HepG2 (cell line): ENCODE measurements around the gene C3orf18. TPM values are rescaled to one million over a fixed set of nuclear protein-coding genes. Genes with fewer than 3 reads are reported as not detected.

Experiments used
- ATAC-seq: fragments of 200-7000 bp; cut with Tn5 transposase; 3 replicates; pipeline ENCODE4 v1.9.1; 2020; ENCODE audit warnings: mild to moderate bottlenecking, moderate library complexity
- BruUV-seq: library from RNA; stranded (reverse); fragments of 400-500 nt; replicated peaks from 2 replicates; lab custom pipeline; 2021; lab: Mats Ljungman, UMichigan
- CTCF ChIA-PET: fragments of 300-600 bp; formaldehyde crosslinking; extraction: SDS; loops from one replicate; lab custom pipeline; 2021; ENCODE audit warnings: low total read pairs, inconsistent platforms, low intra/inter-chr PET ratio; lab: Yijun Ruan, JAX
- POLR2A ChIA-PET: fragments of 350-600 bp; sonication (Branson Sonifier 250); formaldehyde crosslinking; loops from one replicate; lab custom pipeline; 2020; ENCODE audit warnings: antibody characterized with exemption, inconsistent platforms; lab: Yijun Ruan, JAX
- DNase-seq: peaks from one replicate; pipeline ENCODE4 v3.0.0-alpha.2; 2015; ENCODE audit warnings: low spot score
- FAIRE-seq: peaks from 3 replicates; lab custom pipeline; 2011; peaks lifted over from hg19 to GRCh38; lab: Jason Lieb, UNC
- H2AFZ ChIP-seq: one replicate; pipeline ENCODE4 v1.6.1; 2011; ENCODE audit warnings: low read length, inconsistent platforms
- H3K27ac ChIP-seq: fragments of 300-600 bp; 3 replicates; pipeline ENCODE4 v1.8.0; 2011; ENCODE audit warnings: mixed run types, mild to moderate bottlenecking, mixed read lengths, low read length, inconsistent platforms; ENCODE audit not compliant: insufficient read depth; ENCODE audit errors: extremely low read length
- H3K27me3 ChIP-seq, 2 experiments: fragments of 200-600 bp in 1 of 2; 2 replicates in 1 of 2; 3 replicates in 1 of 2; pipeline versions ENCODE4 v1.6.0 to v1.8.0; 2011; ENCODE audit warnings: low read length in 2 of 2, mild to moderate bottlenecking in 2 of 2, moderate library complexity in 2 of 2, inconsistent platforms in 1 of 2; ENCODE audit not compliant: insufficient read depth in 2 of 2, control insufficient read depth in 1 of 2
- H3K36me3 ChIP-seq, 2 experiments: fragments of 200-600 bp in 1 of 2; replicated peaks in 1 of 2; 2 replicates in 1 of 2; 3 replicates in 1 of 2; pipeline versions ENCODE4 v1.5.1 to v1.8.0; 2011; ENCODE audit warnings: low read length in 2 of 2, inconsistent platforms in 1 of 2; ENCODE audit not compliant: insufficient read depth in 2 of 2, control insufficient read depth in 1 of 2
- H3K4me1 ChIP-seq: 2 replicates; pipeline ENCODE4 v1.5.1; 2012; ENCODE audit warnings: low read length, inconsistent platforms; ENCODE audit not compliant: insufficient read depth
- H3K4me2 ChIP-seq: 2 replicates; pipeline ENCODE4 v1.6.0; 2011; ENCODE audit warnings: low read depth, low read length, inconsistent platforms
- H3K4me3 ChIP-seq, 3 experiments: fragments of 200-600 bp in 1 of 3; sonication (generic), shearing (Covaris generic) in 1 of 3; replicated peaks in 1 of 3; 2 replicates each; pipeline ENCODE4 v1.5.1; 2011 to 2016; ENCODE audit warnings: low read length in 3 of 3, inconsistent platforms in 2 of 3, low read depth in 2 of 3, mild to moderate bottlenecking in 2 of 3, control low read depth in 1 of 3, mixed read lengths in 1 of 3; ENCODE audit not compliant: insufficient read depth in 1 of 3
- H3K79me2 ChIP-seq: one replicate; pipeline ENCODE4 v1.6.1; 2011; ENCODE audit warnings: low read length, inconsistent platforms; ENCODE audit not compliant: insufficient read depth
- H3K9ac ChIP-seq: 2 replicates; pipeline ENCODE4 v1.6.0; 2011; ENCODE audit warnings: mild to moderate bottlenecking, low read depth, low read length, inconsistent platforms; ENCODE audit not compliant: insufficient read depth
- H3K9me3 ChIP-seq: 2 replicates; pipeline ENCODE4 v1.5.1; 2012; ENCODE audit warnings: mild to moderate bottlenecking, low read length
- H4K20me1 ChIP-seq: 2 replicates; pipeline ENCODE4 v1.6.0; 2011; ENCODE audit warnings: inconsistent platforms, mild to moderate bottlenecking, low read length, moderate library complexity; ENCODE audit not compliant: insufficient read depth
- FOXC1 ChIP-seq: sonication (generic); formaldehyde crosslinking; IDR thresholded peaks from 2 replicates; pipeline ENCODE4 v1.8.0; 2022; ENCODE audit warnings: mild to moderate bottlenecking, missing genetic modification reagents, borderline replicate concordance
- GATAD1 ChIP-seq: IDR thresholded peaks from 2 replicates; pipeline ENCODE4 v1.6.1; 2016; ENCODE audit warnings: missing genetic modification reagents, missing compliant biosample characterization
- GLI4 ChIP-seq: sonication (generic); formaldehyde crosslinking; IDR thresholded peaks from 2 replicates; pipeline ENCODE4 v1.5.1; 2020; ENCODE audit warnings: missing genetic modification reagents, mild to moderate bottlenecking, moderate library complexity, borderline replicate concordance
- GMEB2 ChIP-seq: IDR thresholded peaks from 2 replicates; pipeline ENCODE4 v1.6.1; 2016; ENCODE audit warnings: missing biosample characterization, missing genetic modification reagents, low read depth
- GTF2F1 ChIP-seq: fragments of 150-350 bp; IDR thresholded peaks from 2 replicates; pipeline ENCODE4 v1.6.1; 2014; ENCODE audit warnings: low read length
- KDM2A ChIP-seq: sonication (generic); formaldehyde crosslinking; IDR thresholded peaks from 2 replicates; pipeline ENCODE4 v1.4.0; 2020; ENCODE audit warnings: low read depth, missing genetic modification reagents, borderline replicate concordance
- RFXAP ChIP-seq: sonication (generic); formaldehyde crosslinking; IDR thresholded peaks from 2 replicates; pipeline ENCODE4 v1.4.0; 2020; ENCODE audit warnings: missing genetic modification reagents, borderline replicate concordance
- SRF ChIP-seq: IDR thresholded peaks from 2 replicates; pipeline ENCODE4 v1.6.1; 2011; ENCODE audit warnings: mild to moderate bottlenecking, low read depth, low read length, moderate library complexity
- TFDP1 ChIP-seq: IDR thresholded peaks from 2 replicates; pipeline ENCODE4 v1.6.1; 2016; ENCODE audit warnings: missing compliant biosample characterization, missing genetic modification reagents, borderline replicate concordance
- THAP9 ChIP-seq: sonication (generic); formaldehyde crosslinking; IDR thresholded peaks from 2 replicates; pipeline ENCODE4; 2020; ENCODE audit warnings: missing genetic modification reagents, mild to moderate bottlenecking, borderline replicate concordance
- WIZ ChIP-seq: sonication (generic); formaldehyde crosslinking; IDR thresholded peaks from 2 replicates; pipeline ENCODE4 v1.5.1; 2020; ENCODE audit warnings: mild to moderate bottlenecking, missing genetic modification reagents
- ZBTB43 ChIP-seq: sonication (generic); formaldehyde crosslinking; conservative IDR thresholded peaks from 2 replicates; pipeline ENCODE4 v1.4.0; 2020; ENCODE audit warnings: missing genetic modification reagents
- ZFP1 ChIP-seq: IDR thresholded peaks from 2 replicates; pipeline ENCODE4 v1.6.1; 2016
- ZNF432 ChIP-seq: sonication (generic); formaldehyde crosslinking; IDR thresholded peaks from 2 replicates; pipeline ENCODE4 v1.5.0; 2020; ENCODE audit warnings: missing genetic modification reagents, mild to moderate bottlenecking, borderline replicate concordance
- ZNF484 ChIP-seq: sonication (generic); formaldehyde crosslinking; IDR thresholded peaks from 2 replicates; pipeline ENCODE4 v1.5.1; 2020; ENCODE audit warnings: mild to moderate bottlenecking, low read depth, missing genetic modification reagents, borderline replicate concordance
- ZNF549 ChIP-seq: sonication (generic); formaldehyde crosslinking; IDR thresholded peaks from 2 replicates; pipeline ENCODE4 v1.5.0; 2020; ENCODE audit warnings: missing genetic modification reagents
- whole genome bisulfite sequencing: methylation state at CpG from one replicate; pipeline ENCODE4 v1.1.6; 2017; ENCODE audit warnings: low lambda C conversion rate; 5-methylcytosine and 5-hydroxymethylcytosine counted together
- in situ Hi-C: cut with HindIII; loops from 2 replicates; pipeline ENCODE4 v1.10.0; 2017; ENCODE audit warnings: low pct_unique_long_range_greater_than_20kb; ENCODE audit not compliant: extremely low pct_ligation_motif_present
- intact Hi-C: fragments of 100-400 bp; cut with micrococcal nuclease; formaldehyde crosslinking; loops from one replicate; pipeline ENCODE4 v1.10.0; 2022; ENCODE audit not compliant: unreplicated experiment
- polyA plus RNA-seq, 8 experiments: library from polyadenylated mRNA; depleted of rRNA in 3 of 8; stranded (reverse) in 7 of 8; unstranded in 1 of 8; fragments of >200 nt; fragmentation: Illumina TruSeq in 4 of 8; extraction: Trizol in 4 of 8; gene quantifications; 2 replicates each; pipeline versions ENCODE4 v1.2.1 to v1.2.3, GENCODE V29; 2011 to 2016; ENCODE audit warnings: low read depth in 4 of 8, missing spikeins in 1 of 8, mixed read lengths in 1 of 8; ENCODE audit not compliant: insufficient read depth in 1 of 8
- total RNA-seq, 5 experiments: library from RNA; depleted of rRNA; stranded (reverse); fragments of >200 nt; fragmentation: Illumina TruSeq; extraction: Trizol; gene quantifications; 2 replicates each; pipeline ENCODE4 v1.2.3, GENCODE V29; 2016; ENCODE audit warnings: low read depth in 1 of 5

C3orf18 gene
- total and polyA plus RNA-seq, 2 of the 13 experiments (the other 11 are each of a cell fraction or from before 2014, with no cell fraction given): 1.6 to 4.8 TPM

- ChIA-PET POLR2A (no interaction called here), CTCF (no interaction called here)
- Histone ChIP-seq H3K27me3 (peaks cover 1 to 68% of the 10 kb centered on the region in 2 experiments; a peak in 4 of 5 replicates), H4K20me1 (no peaks in the 10 kb centered on the region), H3K27ac (no peak overlapping the region), H2AFZ (no peak overlapping the region), H3K4me2 (no peak overlapping the region), H3K9me3 (no peaks in the 10 kb centered on the region), H3K36me3 (no peaks in the 10 kb centered on the region), H3K9ac (no peak overlapping the region), H3K79me2 (no peaks in the 10 kb centered on the region), H3K4me1 (no peaks in the 10 kb centered on the region), H3K4me3 (no peak overlapping the region)
- DNase-seq (no peak), FAIRE-seq (no peak), ATAC-seq (no peak)
- BruUV-seq: no TSS peak
- WGBS: 0% methylated on average over 1 of the region's 4 CpGs
- intact Hi-C loops (no loop called here), in situ Hi-C loops (no loop called here)
- TF ChIP-seq WIZ (CRISPR knock-in tag) (no peak), GMEB2 (CRISPR knock-in tag) (no peak), THAP9 (CRISPR knock-in tag) (no peak), ZNF432 (CRISPR knock-in tag) (no peak), ZBTB43 (CRISPR knock-in tag) (no peak), ZNF549 (CRISPR knock-in tag) (no peak), ZFP1 (CRISPR knock-in tag) (no peak), GLI4 (CRISPR knock-in tag) (no peak), ZNF484 (CRISPR knock-in tag) (no peak), KDM2A (no peak), FOXC1 (CRISPR knock-in tag) (no peak), TFDP1 (CRISPR knock-in tag) (no peak), GTF2F1 (no peak), GATAD1 (CRISPR knock-in tag) (no peak), SRF (no peak), RFXAP (no peak)
Measured at GRCh38 chr3:50537421-50538129, 30.0 kb downstream of the C3orf18 start.
